GM12892 (cell line): ENCODE measurements around the gene SLC25A25.

Source experiments
- DNase-seq: peaks from one replicate; pipeline ENCODE4 v3.0.0; 2011; ENCODE audit not compliant: insufficient read length
- FAIRE-seq: peaks from 2 replicates; lab custom pipeline; 2011; peaks lifted over from hg19 to GRCh38; lab: Jason Lieb, UNC
- POLR2A ChIP-seq: IDR thresholded peaks from 2 replicates; pipeline ENCODE4 v1.6.1; 2011; ENCODE audit warnings: low read depth, low read length, control low read depth
- POLR2AphosphoS5 ChIP-seq: IDR thresholded peaks from 2 replicates; pipeline ENCODE4 v1.6.1; 2011; ENCODE audit warnings: low read depth, low read length, control low read depth
- TAF1 ChIP-seq: IDR thresholded peaks from 2 replicates; pipeline ENCODE4 v1.6.1; 2011; ENCODE audit warnings: low read depth, mild to moderate bottlenecking, control low read depth, low read length, borderline replicate concordance

The SLC25A25 gene

GRCh38 chr9:128143525-128144238 is 75.7 kb downstream of the SLC25A25 start:
- DNase-seq (no peak), FAIRE-seq (no peak)
- TF ChIP-seq TAF1 (no peak), POLR2AphosphoS5 (no peak), POLR2A (no peak)

GRCh38 chr9:128144239-128145181 is 76.5 kb downstream of the SLC25A25 start:
- TF ChIP-seq TAF1 = no peak
- peak; percentile 19 for DNase-seq
- FAIRE-seq = no peak

GRCh38 chr9:128145536-128145935 is 77.5 kb downstream of the SLC25A25 start:
- DNase-seq (peak; percentile 6), FAIRE-seq (no peak)
- TF ChIP-seq POLR2AphosphoS5 (no peak), TAF1 (no peak)

- TF ChIP-seq POLR2A (no peak), POLR2AphosphoS5 (no peak), TAF1 (no peak)
- DNase-seq (peak; percentile 13), FAIRE-seq (no peak)
These were observed 77.9 kb downstream of the SLC25A25 start for GRCh38 chr9:128145951-128146351.

GRCh38 chr9:128146591-128147120 is 78.6 kb downstream of the SLC25A25 start:
- TF ChIP-seq POLR2A = no peak
- FAIRE-seq (no peak), DNase-seq (peak; percentile 10)

- peak; percentile 16 for DNase-seq
- no peak for FAIRE-seq
- TF ChIP-seq POLR2AphosphoS5 = no peak
- TF ChIP-seq TAF1 = no peak
- TF ChIP-seq POLR2A = no peak
These were observed 80.5 kb downstream of the SLC25A25 start for GRCh38 chr9:128148509-128149000.

GRCh38 chr9:128149001-128149701 is 81.1 kb downstream of the SLC25A25 start, which contains the start of gene LCN2:
LCN2 (plus strand) TSS chr9:128149453; CDS start chr9:128149526, 73 bp downstream.
- DNase-seq = peak; percentile 8
- FAIRE-seq = no peak
- no peak for TF ChIP-seq POLR2AphosphoS5
- TF ChIP-seq POLR2A = no peak
- TF ChIP-seq TAF1 = no peak

- DNase-seq (peak; percentile 14), FAIRE-seq (no peak)
- TF ChIP-seq POLR2AphosphoS5 (no peak), POLR2A (no peak), TAF1 (no peak)
These were observed 82.0 kb downstream of the SLC25A25 start for GRCh38 chr9:128149951-128150593.

GRCh38 chr9:128150594-128151308 is 82.7 kb downstream of the SLC25A25 start:
- no peak for FAIRE-seq
- DNase-seq = no peak
- TF ChIP-seq POLR2AphosphoS5 (no peak), POLR2A (no peak), TAF1 (no peak)

GRCh38 chr9:128151309-128152132 is 83.5 kb downstream of the SLC25A25 start:
- TF ChIP-seq POLR2A (no peak), TAF1 (no peak), POLR2AphosphoS5 (no peak)
- FAIRE-seq = no peak
- DNase-seq = peak; percentile 2
